ENCODE data around the gene PRKCZ. TPM values are rescaled to one million over a fixed set of nuclear protein-coding genes. Genes with fewer than 3 reads are reported as not detected.

PRKCZ gene
- total and polyA plus RNA-seq, 2 of the 4 experiments (the other 2 are of a cell fraction) = 2.0 to 3.5 TPM

- peak overlapping the region; percentile 78 for H3K9ac ChIP-seq (ENCODE audit: low read depth, low read length)
- H3K4me1 ChIP-seq (ENCODE audit: control insufficient read depth, insufficient read depth, low read length) = peaks cover 43% of the 10 kb centered on the region
- ChIA-PET POLR2A (ENCODE audit: unreplicated experiment) (no interaction called here), CTCF (no interaction called here)
- H2BK120ac ChIP-seq (ENCODE audit: low read depth, low read length) = peak overlapping the region; percentile 96
- H3K79me1 ChIP-seq (ENCODE audit: low read depth in 1 of 2, low read length in 2 of 2) = peaks cover 0 to 20% of the 10 kb centered on the region in 2 experiments; a peak in 3 of 4 replicates
- BruUV-seq (replicated peaks) = no TSS peak
- peak; percentile 43 for ATAC-seq (ENCODE audit: low read depth)
- no peaks in the 10 kb centered on the region for H3K36me3 ChIP-seq (ENCODE audit: control insufficient read depth, insufficient read depth, low read length)
- peak overlapping the region; percentile 85 for H2AFZ ChIP-seq (replicated peaks; ENCODE audit: low read length, poor library complexity)
- H2BK5ac ChIP-seq (ENCODE audit: low read depth, low read length, poor library complexity, severe bottlenecking) = peak overlapping the region; percentile 95
- H3K9me1 ChIP-seq (ENCODE audit: insufficient read depth, low read length) = peaks cover 9% of the 10 kb centered on the region
- H3K4ac ChIP-seq (ENCODE audit: low read depth, low read length) = peak overlapping the region; percentile 100
- dilution Hi-C loops (cut with HindIII; ENCODE audit: low sequenced_read_pairs, unreplicated experiment) = no loop called here
- H3K56ac ChIP-seq (ENCODE audit: extremely low read depth, insufficient read depth, low read length) = peak overlapping the region; percentile 89
- no peaks in the 10 kb centered on the region for H3K9me3 ChIP-seq (ENCODE audit: control insufficient read depth, insufficient read depth, low read length)
- H3K27me3 ChIP-seq (ENCODE audit: control insufficient read depth, insufficient read depth, low read length) = no peaks in the 10 kb centered on the region
- WGBS, 2 experiments (ENCODE audit: extremely low coverage in 2 of 2, insufficient read length in 1 of 2) = 5% methylated on average over 17 of the region's 49 CpGs; no CpG with 5 or more reads in 1 of the 2 experiments
- peak overlapping the region; percentile 96 for H4K5ac ChIP-seq (ENCODE audit: low read depth, low read length)
- H3K23ac ChIP-seq (ENCODE audit: low read depth, low read length) = peak overlapping the region; percentile 100
- H3K4me2 ChIP-seq (ENCODE audit: low read depth, low read length) = peak overlapping the region; percentile 68
- DNase-seq = peak; percentile 96
- peak overlapping the region; percentile 61 for H2BK20ac ChIP-seq (ENCODE audit: low read depth, low read length)
- H2BK15ac ChIP-seq (ENCODE audit: low read depth, low read length) = peak overlapping the region; percentile 94; the same call in 2 of the 3 replicates
- peak overlapping the region; percentile 73 for H3K18ac ChIP-seq (ENCODE audit: low read depth, low read length)
- no peaks in the 10 kb centered on the region; the same call in 1 of the 2 replicates for H4K20me1 ChIP-seq (ENCODE audit: insufficient read depth, low read length)
- H3K14ac ChIP-seq (replicated peaks; ENCODE audit: low read depth, low read length) = peak overlapping the region; percentile 92
- H4K8ac ChIP-seq (ENCODE audit: low read depth in 2 of 2, low read length in 2 of 2) = peak overlapping the region; percentile 99
- H2AK9ac ChIP-seq (replicated peaks; ENCODE audit: low read depth, low read length, poor library complexity) = peak overlapping the region; percentile 100
- intact Hi-C loops (cut with micrococcal nuclease) = no loop called here
- H3K27ac ChIP-seq (ENCODE audit: insufficient read depth, low read length) = peak overlapping the region; percentile 99
- peak overlapping the region; percentile 98 for H4K91ac ChIP-seq (ENCODE audit: insufficient read depth, low read depth, low read length)
- peak overlapping the region; percentile 100 for H2AK5ac ChIP-seq (ENCODE audit: low read depth, low read length)
- H3K4me3 ChIP-seq (ENCODE audit: insufficient read depth, low read depth, low read length) = no peak overlapping the region
- in situ Hi-C loops (cut with MboI; ENCODE audit: low sequenced_read_pairs) = no loop called here
- TF ChIP-seq FOS (IDR thresholded peaks at IDR 0.05; ENCODE audit: low read depth, low read length) (peak; percentile 16; the same call in 1 of the 2 replicates), BHLHE40 (IDR thresholded peaks at IDR 0.05; ENCODE audit: low read depth, low read length) (no peak), USF2 (IDR thresholded peaks at IDR 0.05; ENCODE audit: low read depth, low read length) (no peak), RFX5 (IDR thresholded peaks at IDR 0.05; ENCODE audit: low read depth, low read length) (no peak), SMC3 (IDR thresholded peaks at IDR 0.05; ENCODE audit: low read depth, low read length) (no peak), POLR2A (IDR thresholded peaks at IDR 0.05; ENCODE audit: low read depth, low read length) (peak; percentile 78), RCOR1 (IDR thresholded peaks at IDR 0.05; ENCODE audit: insufficient replicate concordance, low read length) (no peak), MXI1 (IDR thresholded peaks at IDR 0.05; ENCODE audit: borderline replicate concordance, low read depth, low read length) (0 out of 2 replicates have a peak, but pooled peaks have one; percentile 20), CTCF (conservative IDR thresholded peaks at IDR 0.05; ENCODE audit: low read depth, low read length) (peak; percentile 42), MAFK (IDR thresholded peaks at IDR 0.05; ENCODE audit: low read depth, low read length) (no peak), ELK1 (IDR thresholded peaks at IDR 0.05; ENCODE audit: borderline replicate concordance, low read depth, low read length) (no peak), CEBPB (IDR thresholded peaks at IDR 0.05; ENCODE audit: low read depth, low read length) (no peak), MAZ (IDR thresholded peaks at IDR 0.05; ENCODE audit: borderline replicate concordance, low read depth, low read length) (no peak; the same call in 1 of the 2 replicates)
Observed at GRCh38 chr1:2212532-2213491, 162.6 kb downstream of the PRKCZ start.
